ENCODE measurements around the gene BSND. TPM values are rescaled to one million over a fixed set of nuclear protein-coding genes. Genes with fewer than 3 reads are reported as not detected.

BSND gene
- total RNA-seq, 4 donors from 2014 or later: not detected

DNA sequence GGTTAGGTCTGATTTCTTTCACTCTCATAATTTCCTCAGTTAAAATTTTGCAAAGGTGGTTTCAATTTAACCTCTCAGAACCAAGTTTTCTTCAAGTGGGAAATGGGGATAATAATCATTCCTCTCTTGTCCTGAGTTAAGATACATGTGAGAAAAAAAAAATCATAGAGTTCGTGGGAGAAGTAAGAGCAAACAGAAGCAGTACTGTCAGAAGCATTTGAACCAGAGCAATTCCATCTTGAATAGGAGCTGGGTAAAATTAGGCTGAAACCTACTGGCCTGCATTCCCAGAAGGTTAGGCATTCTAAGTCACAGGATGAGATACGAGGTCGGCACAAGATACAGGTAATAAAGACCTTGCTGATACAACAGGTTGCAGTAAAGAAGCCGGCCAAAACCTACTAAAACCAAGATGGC lies 46.9 kb upstream of the BSND start:
- peaks cover 0 to 12% of the 10 kb centered on the region in 2 donors for H3K4me1 ChIP-seq
- no peak overlapping the region for H3K4me3 ChIP-seq (replicated peaks in 1 of 3)
- no peak overlapping the region for H3K27ac ChIP-seq
- no peak for DNase-seq
- no peaks in the 10 kb centered on the region for H3K9me3 ChIP-seq
- TF ChIP-seq, protein P1, sequence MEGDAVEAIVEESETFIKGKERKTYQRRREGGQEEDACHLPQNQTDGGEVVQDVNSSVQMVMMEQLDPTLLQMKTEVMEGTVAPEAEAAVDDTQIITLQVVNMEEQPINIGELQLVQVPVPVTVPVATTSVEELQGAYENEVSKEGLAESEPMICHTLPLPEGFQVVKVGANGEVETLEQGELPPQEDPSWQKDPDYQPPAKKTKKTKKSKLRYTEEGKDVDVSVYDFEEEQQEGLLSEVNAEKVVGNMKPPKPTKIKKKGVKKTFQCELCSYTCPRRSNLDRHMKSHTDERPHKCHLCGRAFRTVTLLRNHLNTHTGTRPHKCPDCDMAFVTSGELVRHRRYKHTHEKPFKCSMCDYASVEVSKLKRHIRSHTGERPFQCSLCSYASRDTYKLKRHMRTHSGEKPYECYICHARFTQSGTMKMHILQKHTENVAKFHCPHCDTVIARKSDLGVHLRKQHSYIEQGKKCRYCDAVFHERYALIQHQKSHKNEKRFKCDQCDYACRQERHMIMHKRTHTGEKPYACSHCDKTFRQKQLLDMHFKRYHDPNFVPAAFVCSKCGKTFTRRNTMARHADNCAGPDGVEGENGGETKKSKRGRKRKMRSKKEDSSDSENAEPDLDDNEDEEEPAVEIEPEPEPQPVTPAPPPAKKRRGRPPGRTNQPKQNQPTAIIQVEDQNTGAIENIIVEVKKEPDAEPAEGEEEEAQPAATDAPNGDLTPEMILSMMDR (IDR thresholded peaks at IDR 0.05): no peak
- TF ChIP-seq POLR2A (IDR thresholded peaks at IDR 0.05): no peak
- WGBS, 2 donors: 92 to 96% methylated on average over 4 of the region's 4 CpGs
- H3K36me3 ChIP-seq: no peaks in the 10 kb centered on the region
- H3K27me3 ChIP-seq: no peaks in the 10 kb centered on the region
- intact Hi-C loops (cut with DNase I): loop anchor here (2.0 kb wide), 1 partner anchor 45 kb away; no protein-coding TSS in a partner anchor

DNA sequence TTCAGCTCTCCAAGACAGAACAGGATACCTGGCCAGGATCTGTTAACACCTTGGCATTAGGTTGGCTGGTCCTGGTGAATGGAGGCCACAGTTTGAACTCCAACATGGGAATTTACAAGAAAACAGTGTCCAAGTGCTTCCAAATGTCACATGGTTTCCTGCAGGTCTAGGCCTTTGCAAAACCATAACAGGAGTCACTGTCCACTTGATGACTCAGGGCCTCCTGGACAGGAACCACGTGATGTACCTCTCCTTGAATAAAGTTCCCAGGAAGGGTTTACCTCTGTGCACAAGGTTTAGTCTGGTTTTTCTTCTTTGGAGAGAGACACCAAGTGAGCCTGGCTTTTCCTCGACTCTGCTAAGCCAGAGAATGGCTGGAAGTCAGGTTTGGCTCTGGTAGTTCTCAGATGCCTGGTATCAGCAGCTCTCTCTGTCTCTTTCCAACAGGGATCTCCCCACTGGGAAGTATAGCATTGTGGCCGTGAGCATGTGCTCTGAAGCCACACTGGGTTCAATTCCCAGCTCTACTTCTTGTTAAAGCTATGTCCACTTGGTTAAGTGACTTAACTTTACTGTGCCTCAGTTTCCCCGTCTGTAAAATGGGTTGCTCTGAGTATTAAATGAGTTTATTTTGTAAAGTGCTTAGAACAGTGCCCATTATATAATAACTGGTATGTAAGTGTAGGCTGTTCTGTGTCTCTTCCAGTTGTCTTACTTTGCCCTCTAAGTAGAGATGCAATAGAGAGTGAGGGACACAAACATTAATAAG lies 45.6 kb upstream of the BSND start:
- no peak for DNase-seq
- Histone ChIP-seq H3K36me3 (no peaks in the 10 kb centered on the region), H3K4me3 (replicated peaks in 1 of 3) (no peak overlapping the region), H3K9me3 (no peaks in the 10 kb centered on the region), H3K4me1 (peaks cover 0 to 12% of the 10 kb centered on the region in 2 donors), H3K27me3 (no peaks in the 10 kb centered on the region), H3K27ac (no peak overlapping the region)
- intact Hi-C loops (cut with DNase I): no loop called here
- TF ChIP-seq, protein P1 (IDR thresholded peaks at IDR 0.05): no peak
- no peak for TF ChIP-seq POLR2A (IDR thresholded peaks at IDR 0.05)
- WGBS, 2 donors: 74 to 90% methylated on average over 4 of the region's 4 CpGs

DNA sequence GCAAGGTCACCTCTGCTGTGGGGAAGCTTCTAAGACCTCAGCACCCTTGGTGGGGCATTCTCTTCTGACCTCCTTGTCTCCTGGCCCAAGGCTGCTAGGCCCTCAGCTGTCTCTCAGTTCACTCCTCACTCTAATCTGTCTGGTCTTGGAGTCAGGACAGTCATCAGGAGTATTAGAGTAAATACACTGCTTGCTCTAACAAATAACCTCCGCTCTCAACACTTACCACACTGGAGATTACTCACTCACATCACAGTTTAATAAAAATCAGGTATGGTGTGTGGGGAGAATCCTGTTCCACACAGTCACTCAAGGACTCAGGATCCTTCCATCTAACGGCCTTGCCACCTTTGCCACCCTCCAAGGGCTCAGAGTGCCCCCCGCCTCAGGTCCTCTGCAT lies 44.9 kb upstream of the BSND start:
- TF ChIP-seq, protein P1 (IDR thresholded peaks at IDR 0.05): no peak
- TF ChIP-seq POLR2A (IDR thresholded peaks at IDR 0.05): no peak
- H3K4me1 ChIP-seq: peaks cover 0 to 12% of the 10 kb centered on the region in 2 donors
- no peaks in the 10 kb centered on the region for H3K9me3 ChIP-seq
- H3K27me3 ChIP-seq: no peaks in the 10 kb centered on the region
- intact Hi-C loops (cut with DNase I): no loop called here
- no peak for DNase-seq
- WGBS, 2 donors: 67 to 93% methylated on average over 3 of the region's 3 CpGs
- H3K36me3 ChIP-seq: no peaks in the 10 kb centered on the region
- H3K27ac ChIP-seq: no peak overlapping the region
- no peak overlapping the region for H3K4me3 ChIP-seq (replicated peaks in 1 of 3)

DNA sequence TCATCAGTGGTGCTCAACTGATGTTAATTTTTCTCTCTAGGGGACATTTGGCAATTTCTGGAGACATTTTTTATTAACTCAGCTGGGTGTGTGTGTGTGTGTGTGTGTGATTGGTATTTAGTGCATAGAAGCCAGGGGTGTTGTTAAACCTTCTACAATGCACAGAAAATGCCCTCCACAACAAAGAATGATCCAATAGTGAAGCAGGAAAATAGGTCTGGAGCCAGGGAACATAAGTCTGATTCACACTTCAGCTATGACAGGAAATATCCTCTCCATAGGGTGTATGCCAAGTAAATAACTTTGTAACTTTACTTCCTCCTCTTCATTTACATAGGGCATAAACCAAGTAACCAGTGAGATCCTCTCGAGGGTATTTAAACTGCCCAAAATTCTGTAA lies 43.4 kb upstream of the BSND start:
- H3K27me3 ChIP-seq: no peaks in the 10 kb centered on the region
- no peak overlapping the region for H3K27ac ChIP-seq
- 76 to 88% methylated on average over 1 of the region's 1 CpG for WGBS, 2 donors
- no peaks in the 10 kb centered on the region for H3K36me3 ChIP-seq
- DNase-seq: no peak
- intact Hi-C loops (cut with DNase I): no loop called here
- H3K4me1 ChIP-seq: peaks cover 0 to 10% of the 10 kb centered on the region in 2 donors
- TF ChIP-seq, protein P1 (IDR thresholded peaks at IDR 0.05): no peak
- TF ChIP-seq POLR2A (IDR thresholded peaks at IDR 0.05): no peak
- H3K9me3 ChIP-seq: no peaks in the 10 kb centered on the region
- H3K4me3 ChIP-seq (replicated peaks in 1 of 3): no peak overlapping the region

DNA sequence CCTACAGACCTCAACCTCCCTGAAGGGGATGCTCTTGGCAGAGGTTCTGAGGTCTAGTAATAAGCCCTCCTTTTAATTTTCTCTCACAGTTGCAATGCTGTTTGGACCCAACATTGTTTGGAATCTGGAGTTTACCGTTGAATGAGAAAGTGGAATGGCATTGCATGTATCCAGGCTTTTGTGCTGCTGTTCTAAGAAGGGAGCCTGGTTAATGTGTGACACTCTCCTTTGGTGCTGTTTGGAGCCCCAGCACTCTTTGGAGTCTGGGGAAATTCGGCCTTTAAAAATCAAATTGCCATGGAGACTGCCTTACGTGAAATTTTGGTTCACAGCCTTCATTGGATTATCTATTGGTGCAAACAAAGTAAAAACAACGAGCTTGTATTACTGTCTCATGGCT lies 42.0 kb upstream of the BSND start:
- Histone ChIP-seq H3K4me3 (replicated peaks in 1 of 3) (no peak overlapping the region), H3K27ac (no peak overlapping the region), H3K9me3 (no peaks in the 10 kb centered on the region), H3K36me3 (no peaks in the 10 kb centered on the region), H3K27me3 (no peaks in the 10 kb centered on the region), H3K4me1 (no peaks in the 10 kb centered on the region)
- intact Hi-C loops (cut with DNase I): no loop called here
- DNase-seq: no peak
- TF ChIP-seq POLR2A (IDR thresholded peaks at IDR 0.05): no peak
- TF ChIP-seq, protein P1 (IDR thresholded peaks at IDR 0.05): no peak
- 80 to 91% methylated on average over 4 of the region's 4 CpGs for WGBS, 2 donors
